CD4-positive, alpha-beta T cell (primary cell): Measurements from ENCODE around the gene TGFB1I1. TPM values are rescaled to one million over a fixed set of nuclear protein-coding genes. Genes with fewer than 3 reads are reported as not detected.

Experiments
- ATAC-seq: fragments of 200-7000 bp; cut with Tn5 transposase; one replicate; pipeline ENCODE4 v1.10.0; 2022; ENCODE audit warnings: mild to moderate bottlenecking; ENCODE audit not compliant: poor library complexity
- CTCF ChIA-PET: fragments of 350-600 bp; sonication (Branson Sonifier 250); formaldehyde crosslinking; loops from one replicate; lab custom pipeline; 2021; ENCODE audit warnings: antibody characterized with exemption, inconsistent platforms; lab: Charles Lee
- POLR2A ChIA-PET: fragments of 350-600 bp; sonication (Branson Sonifier 250); formaldehyde crosslinking; loops from one replicate; lab custom pipeline; 2021; ENCODE audit warnings: antibody characterized with exemption, inconsistent platforms; lab: Charles Lee
- DNase-seq, 14 experiments: peaks; one replicate each; pipeline ENCODE4 v3.0.0-alpha.2; 2013 to 2020; ENCODE audit warnings: mixed read lengths in 2 of 14
- H3K27ac ChIP-seq, 2 donors: one replicate each; pipeline versions ENCODE4 v1.5.1 to v1.7.0; 2013; ENCODE audit warnings: low read length in 2 of 2, low read depth in 1 of 2, mild to moderate bottlenecking in 1 of 2
- H3K27me3 ChIP-seq, 2 experiments: 1 replicate in 1 of 2; 2 replicates in 1 of 2; pipeline versions ENCODE4 v1.6.1 to v1.7.0; 2013; ENCODE audit warnings: low read length in 2 of 2, control low read depth in 1 of 2, mild to moderate bottlenecking in 1 of 2, moderate library complexity in 1 of 2; ENCODE audit not compliant: insufficient read depth in 2 of 2, control insufficient read depth in 1 of 2
- H3K36me3 ChIP-seq: one replicate; pipeline ENCODE4 v1.6.1; 2013; ENCODE audit warnings: low read length, control low read depth; ENCODE audit not compliant: insufficient read depth
- H3K4me1 ChIP-seq: one replicate; pipeline ENCODE4 v1.6.1; 2013; ENCODE audit warnings: low read length, control low read depth; ENCODE audit not compliant: insufficient read depth
- H3K4me3 ChIP-seq: one replicate; pipeline ENCODE4 v1.5.1; 2013; ENCODE audit warnings: mild to moderate bottlenecking, low read length, moderate library complexity
- H3K9me3 ChIP-seq, 2 experiments: 1 replicate in 1 of 2; 2 replicates in 1 of 2; pipeline versions ENCODE4 v1.6.1 to v1.7.0; 2013; ENCODE audit warnings: low read length in 2 of 2, mild to moderate bottlenecking in 2 of 2, control low read depth in 1 of 2, moderate library complexity in 1 of 2; ENCODE audit not compliant: control insufficient read depth in 1 of 2, insufficient read depth in 1 of 2
- H3K27ac Mint-ChIP-seq: one replicate; pipeline ENCODE4 v1.8.0; 2020; ENCODE audit warnings: mixed read lengths
- H3K27me3 Mint-ChIP-seq: one replicate; pipeline ENCODE4 v1.8.0; 2021; ENCODE audit warnings: mixed read lengths
- H3K36me3 Mint-ChIP-seq: one replicate; pipeline ENCODE4 v1.8.0; 2021; ENCODE audit warnings: low read depth, mixed read lengths
- H3K4me1 Mint-ChIP-seq: one replicate; pipeline ENCODE4 v1.8.0; 2021; ENCODE audit warnings: low read depth, mixed read lengths
- H3K4me3 Mint-ChIP-seq: one replicate; pipeline ENCODE4 v1.8.0; 2020; ENCODE audit warnings: mild to moderate bottlenecking, mixed read lengths
- H3K9me3 Mint-ChIP-seq: one replicate; pipeline ENCODE4 v1.8.0; 2020; ENCODE audit warnings: mixed read lengths
- intact Hi-C, 2 experiments: fragments of 100-400 bp; cut with DNase I in 1 of 2; cut with micrococcal nuclease in 1 of 2; formaldehyde crosslinking; loops; one replicate each; pipeline versions ENCODE4 v1.15.1 to v1.9.0; 2023 to 2025; cut with DNase I, micrococcal nuclease
- polyA plus RNA-seq, 2 donors: library from polyadenylated mRNA; unstranded; fragments of 120-200 nt; gene quantifications; one replicate each; pipeline ENCODE4 v1.2.1, GENCODE V29; 2013
- total RNA-seq, 174 experiments: library from RNA in 2 of 174; stranded (reverse) in 2 of 174; gene quantifications; one replicate each; pipeline ENCODE4 v1.2.3 and lab custom pipeline; 2021 to 2026
- TF ChIP-seq, protein P1 (sequence below): fragments of 200-600 bp; IDR thresholded peaks from one replicate; pipeline ENCODE4 v1.8.0; 2022; ENCODE audit warnings: antibody characterized with exemption, mild to moderate bottlenecking

Gene TGFB1I1
- total RNA-seq (under 1 TPM; 0.36 to 0.42 TPM), total RNA-seq (lab: John Stamatoyannopoulos, UW) (0 to 1.9 (median 0.23) reads per million in 172 experiments)
- polyA plus RNA-seq (2013, experiment 1 of 2) = 0.35 TPM
- polyA plus RNA-seq (2013, experiment 2 of 2) = 2.8 TPM

DNA sequence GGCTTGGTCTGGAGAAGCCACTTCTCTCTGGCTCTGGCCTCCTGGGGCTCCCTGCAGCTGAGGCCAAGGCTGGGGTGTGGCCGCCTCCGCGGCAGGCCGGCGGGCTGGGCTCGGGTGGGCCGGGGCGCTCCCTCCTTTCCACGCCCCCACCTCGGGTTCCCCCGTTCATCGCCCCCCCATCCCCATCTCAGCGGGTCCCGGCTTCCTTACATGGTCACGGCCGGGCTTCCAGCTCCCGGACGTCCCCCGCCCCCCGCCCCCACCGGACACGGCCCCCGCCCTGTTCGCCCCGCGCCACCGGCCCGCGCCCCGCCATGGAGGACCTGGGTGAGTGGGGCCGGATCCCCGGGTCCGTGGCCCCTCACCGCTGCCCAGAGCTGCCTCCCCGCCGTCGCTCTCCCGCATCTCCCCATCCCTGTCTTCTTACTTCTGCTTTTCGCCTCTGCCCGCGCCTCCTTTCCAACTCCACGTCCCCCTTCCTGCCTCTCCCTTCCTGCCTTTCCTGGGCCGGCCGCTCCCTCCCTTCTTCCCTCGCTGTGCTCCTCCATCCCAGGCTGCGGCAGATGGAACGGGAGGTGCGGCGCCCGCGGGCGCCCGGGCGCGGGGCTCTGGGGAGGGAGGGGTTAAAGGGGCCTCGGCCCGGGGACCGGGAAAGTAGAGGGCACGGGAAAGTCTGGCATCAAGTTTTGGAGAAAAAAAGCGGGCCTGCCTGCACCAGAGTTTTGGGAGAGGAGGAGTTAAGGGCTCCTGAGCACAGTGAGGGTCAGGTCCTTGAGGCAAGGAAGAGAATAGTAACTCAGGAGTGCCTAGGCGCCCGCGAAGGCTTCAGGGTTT lies at the start of gene TGFB1I1:
Gene TGFB1I1 (plus strand): TSS at position 278 of the 834 bp plus-strand sequence. CDS start 37 bp downstream, at position 315.
- DNase-seq (peak in 1 of 14 experiments; percentile 20), ATAC-seq (no peak)
- intact Hi-C loops = loop anchor here in 1 of 2 experiments (5.0 kb wide), 1 partner anchor 385 kb away; no protein-coding TSS in a partner anchor
- H3K36me3 Mint-ChIP-seq = peaks cover 4% of the 10 kb centered on the region
- TF ChIP-seq, protein P1, sequence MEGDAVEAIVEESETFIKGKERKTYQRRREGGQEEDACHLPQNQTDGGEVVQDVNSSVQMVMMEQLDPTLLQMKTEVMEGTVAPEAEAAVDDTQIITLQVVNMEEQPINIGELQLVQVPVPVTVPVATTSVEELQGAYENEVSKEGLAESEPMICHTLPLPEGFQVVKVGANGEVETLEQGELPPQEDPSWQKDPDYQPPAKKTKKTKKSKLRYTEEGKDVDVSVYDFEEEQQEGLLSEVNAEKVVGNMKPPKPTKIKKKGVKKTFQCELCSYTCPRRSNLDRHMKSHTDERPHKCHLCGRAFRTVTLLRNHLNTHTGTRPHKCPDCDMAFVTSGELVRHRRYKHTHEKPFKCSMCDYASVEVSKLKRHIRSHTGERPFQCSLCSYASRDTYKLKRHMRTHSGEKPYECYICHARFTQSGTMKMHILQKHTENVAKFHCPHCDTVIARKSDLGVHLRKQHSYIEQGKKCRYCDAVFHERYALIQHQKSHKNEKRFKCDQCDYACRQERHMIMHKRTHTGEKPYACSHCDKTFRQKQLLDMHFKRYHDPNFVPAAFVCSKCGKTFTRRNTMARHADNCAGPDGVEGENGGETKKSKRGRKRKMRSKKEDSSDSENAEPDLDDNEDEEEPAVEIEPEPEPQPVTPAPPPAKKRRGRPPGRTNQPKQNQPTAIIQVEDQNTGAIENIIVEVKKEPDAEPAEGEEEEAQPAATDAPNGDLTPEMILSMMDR = no peak
- ChIA-PET CTCF (no interaction called here), POLR2A (interaction anchor here (1.6 kb wide), 1 partner anchor 12 kb away, joined by 7 read pairs; no protein-coding TSS in a partner anchor)
- peaks cover 51% of the 10 kb centered on the region for H3K4me1 ChIP-seq
- H3K9me3 ChIP-seq = peaks cover 0 to 6% of the 10 kb centered on the region in 2 experiments
- peak within 1 kb of the TSS; percentile 29 for H3K4me3 ChIP-seq
- peaks cover 10 to 24% of the 10 kb centered on the region in 2 experiments for H3K27me3 ChIP-seq
- H3K27ac Mint-ChIP-seq = no peak within 1 kb of the TSS
- peaks cover 13% of the 10 kb centered on the region for H3K27me3 Mint-ChIP-seq
- H3K4me3 Mint-ChIP-seq = peak within 1 kb of the TSS; percentile 76
- H3K36me3 ChIP-seq = peaks cover under 1% of the 10 kb centered on the region
- H3K4me1 Mint-ChIP-seq = peaks cover 22% of the 10 kb centered on the region
- no peak within 1 kb of the TSS for H3K27ac ChIP-seq
- H3K9me3 Mint-ChIP-seq = no peaks in the 10 kb centered on the region

DNA sequence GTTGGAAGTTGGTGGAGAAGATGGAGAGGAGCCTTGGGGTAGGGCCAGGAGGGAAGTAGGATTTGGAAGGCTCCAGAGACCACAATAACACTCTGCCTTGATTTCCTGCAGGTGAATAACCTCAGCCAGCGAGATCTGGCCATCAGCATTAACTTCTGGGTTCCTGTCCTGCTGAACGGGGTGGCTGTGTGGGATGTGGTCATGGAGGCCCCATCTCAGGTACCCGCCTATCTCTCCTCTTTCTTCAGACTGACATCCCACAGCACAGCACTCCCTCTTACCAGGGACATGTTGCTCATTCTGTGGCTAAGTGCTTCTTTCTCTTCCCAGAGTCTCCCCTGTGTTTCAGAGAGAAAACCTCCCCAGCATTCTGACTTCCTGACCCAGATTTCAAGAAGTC lies 48.7 kb upstream of the TGFB1I1 start:
- ChIA-PET CTCF (no interaction called here), POLR2A (no interaction called here)
- no peak for ATAC-seq
- Histone ChIP-seq H3K4me3 (no peak overlapping the region), H3K27ac (no peak overlapping the region), H3K27me3 (no peaks in the 10 kb centered on the region), H3K9me3 (peaks cover 0 to 9% of the 10 kb centered on the region in 2 experiments), H3K36me3 (no peaks in the 10 kb centered on the region), H3K4me1 (peaks cover 18% of the 10 kb centered on the region)
- intact Hi-C loops = no loop called here
- H3K4me1 Mint-ChIP-seq = no peaks in the 10 kb centered on the region
- H3K27me3 Mint-ChIP-seq = peaks cover 15% of the 10 kb centered on the region
- no peak overlapping the region for H3K27ac Mint-ChIP-seq
- no peak overlapping the region for H3K4me3 Mint-ChIP-seq
- no peak for DNase-seq
- TF ChIP-seq, protein P1 = no peak
- H3K9me3 Mint-ChIP-seq = no peaks in the 10 kb centered on the region
- H3K36me3 Mint-ChIP-seq = no peaks in the 10 kb centered on the region

DNA sequence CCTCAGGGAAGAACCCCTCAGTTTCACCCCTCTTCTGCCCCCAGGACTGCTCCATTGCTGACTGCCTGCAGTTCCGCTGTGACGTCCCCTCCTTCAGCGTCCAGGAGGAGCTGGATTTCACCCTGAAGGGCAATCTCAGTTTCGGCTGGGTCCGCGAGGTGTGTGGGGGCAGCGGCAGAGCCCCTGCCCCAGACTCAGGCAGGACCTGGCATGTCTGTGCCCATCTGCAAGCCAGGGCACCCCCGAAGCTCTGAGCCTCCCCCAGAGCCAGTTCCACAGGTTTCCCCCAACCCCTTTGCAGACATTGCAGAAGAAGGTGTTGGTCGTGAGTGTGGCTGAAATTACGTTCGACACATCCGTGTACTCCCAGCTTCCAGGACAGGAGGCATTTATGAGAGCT lies 48.2 kb upstream of the TGFB1I1 start:
- TF ChIP-seq, protein P1 = no peak
- H3K4me3 Mint-ChIP-seq = no peak overlapping the region
- no peaks in the 10 kb centered on the region for H3K4me1 Mint-ChIP-seq
- H3K9me3 ChIP-seq = peaks cover 0 to 8% of the 10 kb centered on the region in 2 experiments
- ChIA-PET POLR2A (no interaction called here), CTCF (no interaction called here)
- DNase-seq (no peak), ATAC-seq (no peak)
- H3K27me3 ChIP-seq = no peaks in the 10 kb centered on the region
- peaks cover 14% of the 10 kb centered on the region for H3K27me3 Mint-ChIP-seq
- no peak overlapping the region for H3K27ac Mint-ChIP-seq
- no peak overlapping the region for H3K27ac ChIP-seq
- peaks cover 19% of the 10 kb centered on the region for H3K4me1 ChIP-seq
- H3K4me3 ChIP-seq = no peak overlapping the region
- H3K36me3 ChIP-seq = no peaks in the 10 kb centered on the region
- H3K36me3 Mint-ChIP-seq = no peaks in the 10 kb centered on the region
- intact Hi-C loops = no loop called here
- H3K9me3 Mint-ChIP-seq = no peaks in the 10 kb centered on the region
